GM13976 (cell line): ENCODE data around the gene PCDH1.
A peak's percentile ranks its signal among the peaks of the same experiment; 100 is the strongest.

Source experiments
- DNase-seq: peaks from one replicate; pipeline ENCODE4 v3.0.0; 2012; ENCODE audit warnings: low spot score
- CTCF ChIP-seq: IDR thresholded peaks from 2 replicates; pipeline ENCODE4 v1.5.1; 2012; ENCODE audit warnings: borderline replicate concordance, mild to moderate bottlenecking; ENCODE audit not compliant: insufficient read depth; ENCODE audit errors: extremely low read depth, missing control alignments, control extremely low read depth
- in situ Hi-C: fragments of 300-500 bp; cut with MboI; formaldehyde crosslinking; loops from one replicate; pipeline ENCODE4 v1.12.0; 2022; ENCODE audit warnings: low sequenced_read_pairs, mixed read lengths, inconsistent platforms; ENCODE audit not compliant: unreplicated experiment

The PCDH1 gene

GRCh38 chr5:141816598-141817399 is 61.4 kb downstream of the PCDH1 start:
- in situ Hi-C loops, result no loop called here
- no peak for TF ChIP-seq CTCF

GRCh38 chr5:141815796-141816180 is 62.4 kb downstream of the PCDH1 start:
- TF ChIP-seq CTCF, result no peak
- in situ Hi-C loops, result no loop called here
- DNase-seq, result no peak

More at GRCh38 chr5:141816598-141817399, 61.4 kb downstream of the PCDH1 start:
- no peak for DNase-seq

DNA sequence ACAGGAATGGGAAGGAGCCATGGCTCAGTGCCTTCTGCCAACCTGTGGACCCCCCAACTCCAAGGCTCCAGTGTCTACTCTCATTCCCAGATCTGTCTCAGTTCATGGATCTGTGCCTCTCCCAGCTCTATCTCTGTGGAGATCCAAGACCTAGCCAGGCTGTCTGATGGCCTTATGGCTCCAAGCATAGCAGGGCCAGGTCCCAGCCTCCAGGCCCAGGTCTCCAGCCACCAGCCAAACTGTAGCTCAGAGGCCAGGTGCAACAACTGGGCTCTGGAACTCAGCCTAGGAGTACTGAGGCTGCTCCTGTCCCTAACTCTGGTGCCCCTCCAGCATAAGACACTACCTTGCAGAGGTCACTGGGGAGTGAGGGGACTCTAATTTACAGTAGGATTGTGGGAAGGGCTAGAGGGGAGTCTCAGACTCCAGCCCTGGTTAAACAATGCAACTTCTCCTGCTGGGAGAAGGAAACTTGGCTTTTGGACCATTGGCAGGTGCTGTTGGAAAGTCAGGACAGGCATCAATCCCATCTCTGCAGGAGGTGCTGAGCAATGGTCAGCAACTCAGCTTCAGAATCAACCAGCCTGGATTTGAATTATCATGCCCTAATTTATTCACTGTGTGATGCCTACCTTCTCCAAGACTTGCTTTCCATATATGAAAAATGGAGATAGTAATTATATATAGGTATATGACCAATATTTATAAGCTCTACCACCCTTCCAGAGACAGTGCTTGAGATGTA is 63.0 kb downstream of the PCDH1 start:
- in situ Hi-C loops, result no loop called here
- no peak for DNase-seq
- no peak for TF ChIP-seq CTCF

DNA sequence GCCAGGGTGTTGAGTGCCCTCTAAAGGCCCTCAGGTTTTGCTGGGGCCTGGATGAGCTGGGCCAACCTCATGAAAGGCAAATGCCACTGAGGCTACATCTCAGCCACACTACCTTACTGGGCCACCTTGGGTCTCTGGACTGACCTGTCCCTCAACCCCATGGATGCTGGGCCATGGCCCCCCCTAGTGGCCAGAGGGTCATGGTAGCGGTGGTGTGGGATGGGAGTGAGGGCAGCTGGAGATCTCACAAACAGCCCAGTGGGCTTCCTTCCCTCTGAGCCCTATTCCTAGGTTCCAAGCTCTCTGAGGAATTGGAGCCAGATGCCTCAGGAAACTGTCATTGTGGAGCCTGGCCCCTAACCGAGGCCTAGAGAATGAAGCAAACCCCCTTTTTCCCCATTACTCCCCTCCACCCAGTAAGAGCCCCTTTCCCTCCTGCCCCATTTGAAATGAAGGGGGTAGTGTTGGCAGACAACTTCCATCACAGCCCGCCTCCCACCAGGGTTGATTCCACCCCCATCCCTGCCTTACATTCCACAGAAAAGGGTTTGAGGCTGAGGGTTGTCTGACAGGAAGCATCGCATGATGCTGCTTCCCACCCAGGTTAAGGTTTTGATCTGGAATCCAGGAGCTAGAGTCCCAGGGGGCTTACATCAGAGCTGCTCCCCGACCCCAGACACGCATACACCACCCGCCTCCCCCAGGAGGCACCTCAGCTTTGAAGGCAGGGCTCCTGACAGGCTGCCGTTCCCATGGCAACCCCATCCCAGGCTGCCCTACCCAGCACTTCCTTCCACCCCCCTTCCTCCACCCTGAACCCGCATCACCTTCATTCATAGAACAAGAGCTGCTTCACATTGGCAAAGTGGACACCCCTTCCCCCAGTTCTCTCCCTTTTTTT is 63.9 kb downstream of the PCDH1 start:
- peak; percentile 59 for TF ChIP-seq CTCF
- DNase-seq, result peak; percentile 82
- in situ Hi-C loops, result no loop called here

GRCh38 chr5:141812512-141812911 is 65.7 kb downstream of the PCDH1 start:
- in situ Hi-C loops, result no loop called here
- TF ChIP-seq CTCF, result no peak
- DNase-seq, result no peak

DNA sequence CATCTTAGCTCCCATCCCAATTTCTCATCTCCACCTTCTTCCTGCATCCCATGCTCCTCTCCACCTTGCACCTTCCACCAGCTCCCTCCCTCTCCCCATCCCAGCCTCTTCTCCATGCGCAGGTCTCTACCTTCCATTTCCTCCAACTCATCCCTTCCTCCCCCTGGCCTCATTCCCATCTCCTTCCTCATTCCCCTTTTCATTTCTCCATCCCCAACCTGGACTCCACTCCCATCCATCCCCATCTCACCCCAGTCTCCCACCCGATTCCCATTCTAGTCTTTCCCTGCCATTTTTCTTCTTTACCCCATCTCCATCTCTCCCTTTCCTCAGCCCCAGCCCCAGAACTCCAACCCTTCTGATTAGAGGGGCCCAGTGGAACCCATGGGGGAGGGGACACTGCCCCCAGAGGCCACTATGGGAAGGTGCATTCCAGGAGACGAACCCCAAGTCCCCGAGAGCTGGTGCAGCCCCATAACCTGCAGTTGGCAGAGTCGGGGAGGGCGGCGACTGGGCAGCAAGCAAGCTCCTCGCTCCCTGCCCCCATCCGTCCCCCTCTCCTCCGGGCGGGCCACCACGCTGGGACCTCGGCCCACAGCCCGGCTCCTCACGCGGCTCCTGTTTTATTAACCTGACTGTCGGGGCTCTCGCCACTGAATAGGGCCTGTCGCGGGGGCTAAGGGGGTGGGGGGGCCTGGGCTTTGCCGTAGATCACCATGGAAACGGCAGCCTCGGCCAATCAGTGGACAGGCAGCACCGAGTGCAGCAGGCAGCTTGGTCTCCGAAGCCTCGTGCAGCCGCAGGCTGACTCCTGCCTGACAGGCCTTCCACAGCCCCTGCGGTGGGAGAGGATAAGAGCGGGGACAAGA is 66.7 kb downstream of the PCDH1 start:
- DNase-seq, result peak; percentile 78
- TF ChIP-seq CTCF, result peak; percentile 38
- in situ Hi-C loops, result no loop called here
